ENCODE results near the gene BGLAP. TPM values are rescaled to one million over a fixed set of nuclear protein-coding genes. Genes with fewer than 3 reads are reported as not detected.

The BGLAP gene
- total and polyA plus RNA-seq, 2 of the 13 experiments (the other 11 are each of a cell fraction or from before 2014, with no cell fraction given): 0.62 to 1.6 TPM

DNA sequence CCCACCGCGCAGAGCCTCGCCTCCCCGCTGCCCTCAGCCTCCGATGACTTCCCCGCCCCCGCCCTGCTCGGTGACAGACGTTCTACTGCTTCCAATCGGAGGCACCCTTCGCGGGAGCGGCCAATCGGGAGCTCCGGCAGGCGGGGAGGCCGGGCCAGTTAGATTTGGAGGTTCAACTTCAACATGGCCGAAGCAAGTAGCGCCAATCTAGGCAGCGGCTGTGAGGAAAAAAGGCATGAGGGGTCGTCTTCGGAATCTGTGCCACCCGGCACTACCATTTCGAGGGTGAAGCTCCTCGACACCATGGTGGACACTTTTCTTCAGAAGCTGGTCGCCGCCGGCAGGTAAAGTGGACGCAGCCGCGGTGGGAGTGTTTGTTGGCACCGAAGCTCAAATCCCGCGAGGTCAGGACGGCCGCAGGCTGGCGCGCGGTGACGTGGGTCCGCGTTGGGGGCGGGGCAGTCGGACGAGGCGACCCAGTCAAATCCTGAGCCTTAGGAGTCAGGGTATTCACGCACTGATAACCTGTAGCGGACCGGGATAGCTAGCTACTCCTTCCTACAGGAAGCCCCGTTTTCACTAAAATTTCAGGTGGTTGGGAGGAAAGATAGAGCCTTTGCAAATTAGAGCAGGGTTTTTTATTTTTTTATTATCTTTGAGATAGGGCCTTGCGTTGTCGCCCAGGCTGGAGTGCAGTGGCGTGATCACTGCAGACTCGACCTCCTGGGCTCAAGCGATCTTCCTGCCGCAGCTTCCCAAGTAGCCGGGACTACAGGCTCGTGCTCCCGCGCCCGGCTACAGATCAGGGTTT lies 28.9 kb upstream of the BGLAP start, which contains the start of gene PMF1 (continued):
- TF ChIP-seq ZNF121 (CRISPR knock-in tag; IDR thresholded peaks at IDR 0.05) (no peak), ZNF333 (CRISPR knock-in tag; IDR thresholded peaks at IDR 0.05; ENCODE audit: borderline replicate concordance) (no peak), ARNT2 (CRISPR knock-in tag; IDR thresholded peaks at IDR 0.05; ENCODE audit: low read depth) (peak; percentile 83), ZNF557 (CRISPR knock-in tag; IDR thresholded peaks at IDR 0.05) (no peak), CSRNP2 (CRISPR knock-in tag; conservative IDR thresholded peaks at IDR 0.05; ENCODE audit: low read depth) (no peak), ZSCAN31 (CRISPR knock-in tag; IDR thresholded peaks at IDR 0.05; ENCODE audit: low read depth) (peak; percentile 58), STAT5B (CRISPR knock-in tag; IDR thresholded peaks at IDR 0.05) (no peak), LCORL (IDR thresholded peaks at IDR 0.05) (no peak), LCORL (CRISPR knock-in tag; IDR thresholded peaks at IDR 0.05) (peak; percentile 63), RBAK (CRISPR knock-in tag; IDR thresholded peaks at IDR 0.05) (no peak), CREB1 (IDR thresholded peaks at IDR 0.05) (peak; percentile 90), CREB1 (CRISPR knock-in tag; IDR thresholded peaks at IDR 0.05) (peak; percentile 95), PPARG (CRISPR knock-in tag; conservative IDR thresholded peaks at IDR 0.05) (peak; percentile 28; the same call in 1 of the 2 replicates), ELF3 (CRISPR knock-in tag; IDR thresholded peaks at IDR 0.05) (peak; percentile 38; the same call in 1 of the 2 replicates), ZNF883 (CRISPR knock-in tag; IDR thresholded peaks at IDR 0.05; ENCODE audit: not compliant biosample characterization) (peak; percentile 64), HDAC6 (IDR thresholded peaks at IDR 0.05; ENCODE audit: low read depth, low read length) (no peak)
- TF ChIP-seq, protein P1, sequence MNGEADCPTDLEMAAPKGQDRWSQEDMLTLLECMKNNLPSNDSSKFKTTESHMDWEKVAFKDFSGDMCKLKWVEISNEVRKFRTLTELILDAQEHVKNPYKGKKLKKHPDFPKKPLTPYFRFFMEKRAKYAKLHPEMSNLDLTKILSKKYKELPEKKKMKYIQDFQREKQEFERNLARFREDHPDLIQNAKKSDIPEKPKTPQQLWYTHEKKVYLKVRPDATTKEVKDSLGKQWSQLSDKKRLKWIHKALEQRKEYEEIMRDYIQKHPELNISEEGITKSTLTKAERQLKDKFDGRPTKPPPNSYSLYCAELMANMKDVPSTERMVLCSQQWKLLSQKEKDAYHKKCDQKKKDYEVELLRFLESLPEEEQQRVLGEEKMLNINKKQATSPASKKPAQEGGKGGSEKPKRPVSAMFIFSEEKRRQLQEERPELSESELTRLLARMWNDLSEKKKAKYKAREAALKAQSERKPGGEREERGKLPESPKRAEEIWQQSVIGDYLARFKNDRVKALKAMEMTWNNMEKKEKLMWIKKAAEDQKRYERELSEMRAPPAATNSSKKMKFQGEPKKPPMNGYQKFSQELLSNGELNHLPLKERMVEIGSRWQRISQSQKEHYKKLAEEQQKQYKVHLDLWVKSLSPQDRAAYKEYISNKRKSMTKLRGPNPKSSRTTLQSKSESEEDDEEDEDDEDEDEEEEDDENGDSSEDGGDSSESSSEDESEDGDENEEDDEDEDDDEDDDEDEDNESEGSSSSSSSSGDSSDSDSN (CRISPR knock-in tag; IDR thresholded peaks at IDR 0.05): 0 out of 2 replicates have a peak, but pooled peaks have one; percentile 49
- TF ChIP-seq, protein P2, sequence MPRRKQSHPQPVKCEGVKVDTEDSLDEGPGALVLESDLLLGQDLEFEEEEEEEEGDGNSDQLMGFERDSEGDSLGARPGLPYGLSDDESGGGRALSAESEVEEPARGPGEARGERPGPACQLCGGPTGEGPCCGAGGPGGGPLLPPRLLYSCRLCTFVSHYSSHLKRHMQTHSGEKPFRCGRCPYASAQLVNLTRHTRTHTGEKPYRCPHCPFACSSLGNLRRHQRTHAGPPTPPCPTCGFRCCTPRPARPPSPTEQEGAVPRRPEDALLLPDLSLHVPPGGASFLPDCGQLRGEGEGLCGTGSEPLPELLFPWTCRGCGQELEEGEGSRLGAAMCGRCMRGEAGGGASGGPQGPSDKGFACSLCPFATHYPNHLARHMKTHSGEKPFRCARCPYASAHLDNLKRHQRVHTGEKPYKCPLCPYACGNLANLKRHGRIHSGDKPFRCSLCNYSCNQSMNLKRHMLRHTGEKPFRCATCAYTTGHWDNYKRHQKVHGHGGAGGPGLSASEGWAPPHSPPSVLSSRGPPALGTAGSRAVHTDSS (CRISPR knock-in tag; conservative IDR thresholded peaks at IDR 0.05): 0 out of 2 replicates have a peak, but pooled peaks have one; percentile 33

Data from HepG2 (cell line).